Activated T-cell treated with anti-CD3 and anti-CD28 coated beads, Interleukin-2, amount 50 U/mL, for 24 hours (primary cell): ENCODE data around the gene FBXL14.

Experiments
- DNase-seq: peaks from one replicate; pipeline ENCODE4 v3.0.0-alpha.2; 2020
- H3K27ac Mint-ChIP-seq: 2 replicates; pipeline ENCODE4 v1.8.0; 2020; ENCODE audit warnings: mild to moderate bottlenecking, mixed read lengths
- H3K27me3 Mint-ChIP-seq: 2 replicates; pipeline ENCODE4 v1.8.0; 2020; ENCODE audit warnings: mixed read lengths
- H3K36me3 Mint-ChIP-seq: 2 replicates; pipeline ENCODE4 v1.8.0; 2020; ENCODE audit warnings: low read depth, mixed read lengths
- H3K4me1 Mint-ChIP-seq: 2 replicates; pipeline ENCODE4 v1.8.0; 2020; ENCODE audit warnings: low read depth, mixed read lengths
- H3K4me3 Mint-ChIP-seq: 2 replicates; pipeline ENCODE4 v1.8.0; 2020; ENCODE audit warnings: mild to moderate bottlenecking, moderate library complexity, mixed read lengths
- H3K9me3 Mint-ChIP-seq: 2 replicates; pipeline ENCODE4 v1.8.0; 2020; ENCODE audit warnings: mixed read lengths

Gene FBXL14

GRCh38 chr12:1517007-1517406 is 77.4 kb downstream of the FBXL14 start:
- peaks cover 20% of the 10 kb centered on the region for H3K27me3 Mint-ChIP-seq
- DNase-seq = no peak

More at GRCh38 chr12:1517007-1517406, 77.4 kb downstream of the FBXL14 start:
- Mint-ChIP-seq H3K9me3 (no peaks in the 10 kb centered on the region), H3K4me1 (peaks cover 4% of the 10 kb centered on the region), H3K4me3 (no peak overlapping the region), H3K27ac (no peak overlapping the region), H3K36me3 (no peaks in the 10 kb centered on the region)
